Spleen (tissue), 7 donors: ENCODE results near the gene CCN5.

ENCODE experiments used
- CTCF ChIP-seq, 11 experiments: fragments of 200-600 bp in 7 of 11; fragments of 450-650 bp in 4 of 11; sonication (generic) in 4 of 11; IDR thresholded peaks in 8 of 11; conservative IDR thresholded peaks in 3 of 11; 1 replicate in 7 of 11; 2 replicates in 4 of 11; pipeline versions ENCODE4 v1.4.0 to v1.8.0; 2016 to 2021; ENCODE audit warnings: antibody characterized with exemption in 11 of 11, inconsistent platforms in 4 of 11, mild to moderate bottlenecking in 1 of 11
- POLR2A ChIP-seq, 3 donors: fragments of 450-650 bp; IDR thresholded peaks; one replicate each; pipeline ENCODE4 v1.5.1; 2017; ENCODE audit warnings: antibody characterized with exemption in 3 of 3, mild to moderate bottlenecking in 1 of 3
- POLR2AphosphoS5 ChIP-seq, 3 donors: sonication (generic); formaldehyde crosslinking; IDR thresholded peaks; one replicate each; pipeline ENCODE4 v1.5.1; 2017; ENCODE audit warnings: antibody characterized with exemption in 3 of 3
- donor health status: DM: no; HTN: no; CAD: no; lungs with moderate emphysema.
- donor health status: DM: no; HTN: no; CAD: no.
- donor health status: DM: no; HTN: no; CAD: no.

GRCh38 chr20:44756956-44757355, 41.8 kb downstream of the CCN5 start:
- TF ChIP-seq POLR2AphosphoS5 (IDR thresholded peaks at IDR 0.05) (no peak), CTCF (IDR thresholded peaks at IDR 0.05 in 8 of 11, conservative IDR thresholded peaks at IDR 0.05 in 3 of 11) (no peak), POLR2A (IDR thresholded peaks at IDR 0.05) (no peak)
